Stimulated activated CD8-positive, alpha-beta memory T cell treated with anti-CD3 and anti-CD28 coated beads, Interleukin-7, amount 100 ng/mL, for 1 hour (primary cell): ENCODE measurements around the gene TM6SF1.

Source experiments
- DNase-seq, 2 donors: peaks; one replicate each; pipeline ENCODE4 v3.0.0-alpha.2; 2020; ENCODE audit warnings: low read depth in 2 of 2

TM6SF1 gene

DNA sequence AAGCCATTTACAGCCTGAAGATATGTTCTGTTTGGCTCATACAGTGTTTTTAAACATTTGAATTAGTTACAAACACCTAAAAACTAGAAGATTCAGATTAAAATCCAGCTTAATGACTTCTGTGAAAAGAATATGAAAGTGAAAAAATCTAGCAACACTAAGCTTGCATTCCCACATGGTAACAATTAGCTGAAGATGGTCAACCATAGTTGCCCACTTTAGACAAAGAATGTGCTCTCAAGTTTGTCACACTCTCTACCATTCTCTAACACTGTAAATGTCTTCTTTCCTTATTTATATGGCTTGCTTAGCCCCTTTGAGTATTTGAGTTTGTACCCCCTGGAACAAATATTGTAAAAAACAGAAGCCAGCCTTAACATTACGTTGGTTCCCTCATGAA is 67.4 kb downstream of the TM6SF1 start:
- no peak for DNase-seq

DNA sequence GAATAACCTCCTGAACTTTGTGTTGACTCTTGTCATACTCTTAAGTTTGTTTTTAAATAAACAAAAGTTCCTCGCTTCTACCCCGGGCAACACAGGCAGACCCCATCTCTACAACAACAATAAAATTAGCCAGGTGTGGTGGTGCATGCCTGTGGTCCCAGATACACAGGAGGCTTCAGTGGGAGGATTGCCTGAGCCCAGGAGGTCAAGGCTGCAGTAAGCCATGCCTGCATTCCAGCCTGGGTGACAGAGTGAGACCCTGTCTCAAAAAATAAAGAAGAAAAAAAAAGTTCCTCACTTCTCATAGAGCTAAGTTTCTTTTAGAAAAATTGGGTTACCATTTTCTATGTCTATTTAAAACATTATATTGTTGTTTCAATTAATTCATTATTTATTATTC is 70.9 kb downstream of the TM6SF1 start:
- DNase-seq, result no peak

DNA sequence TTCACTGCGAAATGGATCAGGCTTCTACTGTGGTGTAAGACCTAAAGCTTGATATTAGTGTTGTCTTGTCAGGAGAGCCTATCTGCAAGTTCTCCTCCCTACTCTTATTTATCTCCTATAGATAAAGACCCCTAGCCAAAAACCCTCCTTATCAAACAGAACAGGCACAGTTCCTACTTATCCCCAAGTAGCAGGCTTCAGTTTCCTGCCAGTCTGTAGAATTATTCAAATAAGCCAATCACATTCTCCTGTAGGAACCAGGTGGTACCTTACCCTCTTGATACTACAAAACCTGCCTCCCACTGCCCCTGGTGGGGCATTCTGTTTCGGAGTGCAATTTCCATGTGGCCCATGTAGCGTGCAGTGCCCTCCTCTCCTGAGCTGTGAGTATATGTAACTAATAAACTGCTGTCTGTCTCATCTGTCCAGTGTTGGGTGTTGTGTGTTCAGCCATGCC is 71.5 kb downstream of the TM6SF1 start:
- DNase-seq, result no peak

DNA sequence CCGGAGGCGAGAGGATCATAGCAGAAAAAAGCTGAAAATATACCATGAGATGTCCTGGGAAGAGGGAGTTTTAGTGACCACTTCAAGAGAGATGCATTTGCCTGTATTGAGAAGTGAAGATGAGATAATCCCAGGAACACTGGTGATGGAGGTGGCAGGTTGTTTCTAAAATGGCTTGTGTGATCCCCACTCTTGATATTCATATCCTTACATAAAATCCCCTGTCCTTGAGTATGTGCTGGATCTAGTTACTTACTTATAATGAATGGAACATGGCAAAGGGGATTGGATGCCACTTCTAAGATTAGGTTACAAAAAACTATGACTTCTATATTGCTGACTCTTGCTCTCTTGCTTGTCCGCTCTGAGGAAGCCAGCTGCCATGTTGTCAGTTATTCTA is 78.1 kb downstream of the TM6SF1 start:
- DNase-seq, result no peak
